ENCODE data around the gene BAAT. TPM values are rescaled to one million over a fixed set of nuclear protein-coding genes. Genes with fewer than 3 reads are reported as not detected.
"Not testable (repeated sequence)": the region's sequence is repeated elsewhere in the genome, so short reads cannot be mapped to it uniquely, and the experiment has no call there.

Gene BAAT
- polyA plus RNA-seq (2013) = not detected

- POLR2A ChIA-PET = not testable (repeated sequence)
Measured at GRCh38 chr9:101384873-101385536, at the start of gene BAAT. Gene BAAT, minus strand, starts transcription at chr9:101385006. Its CDS starts 13,602 bp downstream, at chr9:101371404.

GRCh38 chr9:101433229-101433628 is 48.4 kb upstream of the BAAT start:
- Histone ChIP-seq H3K4me1 (ENCODE audit: control extremely low read depth in 1 of 4, control insufficient read depth in 4 of 4, insufficient read depth in 4 of 4, low read length in 3 of 4) (no peaks in the 10 kb centered on the region), H3K9me3 (ENCODE audit: control extremely low read depth in 1 of 5, control insufficient read depth in 4 of 5, insufficient read depth in 2 of 5, low read depth in 1 of 5, low read length in 4 of 5) (no peaks in the 10 kb centered on the region), H3K4me3 (ENCODE audit: control insufficient read depth in 1 of 7, extremely low read depth in 1 of 7, insufficient read depth in 4 of 7, low read depth in 2 of 7, low read length in 6 of 7) (no peak overlapping the region), H3K27ac (ENCODE audit: insufficient read depth in 1 of 2, low read depth in 1 of 2, low read length in 2 of 2, poor library complexity in 1 of 2, severe bottlenecking in 2 of 2) (no peak overlapping the region), H3K27me3 (replicated peaks in 2 of 5; ENCODE audit: control insufficient read depth in 4 of 5, insufficient read depth in 5 of 5, low read length in 4 of 5) (peaks cover 0 to 11% (median 0%) of the 10 kb centered on the region in 5 experiments), H3K36me3 (ENCODE audit: control insufficient read depth in 4 of 4, insufficient read depth in 4 of 4, low read length in 3 of 4) (no peaks in the 10 kb centered on the region)
- CTCF ChIA-PET = no interaction called here
- DNase-seq = no peak
- POLR2A ChIA-PET = no interaction called here
- no CpG with 5 or more reads among the region's 3 CpGs for WGBS (ENCODE audit: insufficient coverage)

More at GRCh38 chr9:101384873-101385536, at the start of gene BAAT:
- peak in 1 of 3 donors; percentile 22 for DNase-seq
- H3K27ac ChIP-seq (ENCODE audit: insufficient read depth in 1 of 2, low read depth in 1 of 2, low read length in 2 of 2, poor library complexity in 1 of 2, severe bottlenecking in 2 of 2); H3K4me3 ChIP-seq (ENCODE audit: control insufficient read depth in 1 of 7, extremely low read depth in 1 of 7, insufficient read depth in 4 of 7, low read depth in 2 of 7, low read length in 6 of 7); H3K4me1 ChIP-seq (ENCODE audit: control extremely low read depth in 1 of 4, control insufficient read depth in 4 of 4, insufficient read depth in 4 of 4, low read length in 3 of 4); H3K9me3 ChIP-seq (ENCODE audit: control extremely low read depth in 1 of 5, control insufficient read depth in 4 of 5, insufficient read depth in 2 of 5, low read depth in 1 of 5, low read length in 4 of 5); H3K27me3 ChIP-seq (replicated peaks in 2 of 5; ENCODE audit: control insufficient read depth in 4 of 5, insufficient read depth in 5 of 5, low read length in 4 of 5); CTCF ChIA-PET: not testable (repeated sequence)
- 98% methylated on average over 11 of the region's 11 CpGs for WGBS (ENCODE audit: insufficient coverage)
- peaks cover 4 to 19% (median 10%) of the 10 kb centered on the region in 4 experiments for H3K36me3 ChIP-seq (ENCODE audit: control insufficient read depth in 4 of 4, insufficient read depth in 4 of 4, low read length in 3 of 4)

- no peaks in the 10 kb centered on the region for H3K4me1 ChIP-seq (ENCODE audit: control extremely low read depth in 1 of 4, control insufficient read depth in 4 of 4, insufficient read depth in 4 of 4, low read length in 3 of 4)
- no peak overlapping the region for H3K4me3 ChIP-seq (ENCODE audit: control insufficient read depth in 1 of 7, extremely low read depth in 1 of 7, insufficient read depth in 4 of 7, low read depth in 2 of 7, low read length in 6 of 7)
- POLR2A ChIA-PET = no interaction called here
- H3K36me3 ChIP-seq (ENCODE audit: control insufficient read depth in 4 of 4, insufficient read depth in 4 of 4, low read length in 3 of 4) = no peaks in the 10 kb centered on the region
- H3K9me3 ChIP-seq (ENCODE audit: control extremely low read depth in 1 of 5, control insufficient read depth in 4 of 5, insufficient read depth in 2 of 5, low read depth in 1 of 5, low read length in 4 of 5) = no peaks in the 10 kb centered on the region
- H3K27me3 ChIP-seq (replicated peaks in 2 of 5; ENCODE audit: control insufficient read depth in 4 of 5, insufficient read depth in 5 of 5, low read length in 4 of 5) = peaks cover 0 to 11% (median 0%) of the 10 kb centered on the region in 5 experiments
- DNase-seq = no peak
- CTCF ChIA-PET = interaction anchor here (0.9 kb wide), 1 partner anchor 14 kb away, joined by 3 read pairs; no protein-coding TSS in a partner anchor
- no CpG with 5 or more reads among the region's 1 CpG for WGBS (ENCODE audit: insufficient coverage)
- no peak overlapping the region for H3K27ac ChIP-seq (ENCODE audit: insufficient read depth in 1 of 2, low read depth in 1 of 2, low read length in 2 of 2, poor library complexity in 1 of 2, severe bottlenecking in 2 of 2)
Measured at GRCh38 chr9:101432740-101433139, 47.9 kb upstream of the BAAT start.

- Histone ChIP-seq H3K27ac (ENCODE audit: insufficient read depth in 1 of 2, low read depth in 1 of 2, low read length in 2 of 2, poor library complexity in 1 of 2, severe bottlenecking in 2 of 2) (no peak overlapping the region), H3K4me1 (ENCODE audit: control extremely low read depth in 1 of 4, control insufficient read depth in 4 of 4, insufficient read depth in 4 of 4, low read length in 3 of 4) (no peaks in the 10 kb centered on the region), H3K27me3 (replicated peaks in 2 of 5; ENCODE audit: control insufficient read depth in 4 of 5, insufficient read depth in 5 of 5, low read length in 4 of 5) (peaks cover 0 to 9% (median 0%) of the 10 kb centered on the region in 5 experiments), H3K9me3 (ENCODE audit: control extremely low read depth in 1 of 5, control insufficient read depth in 4 of 5, insufficient read depth in 2 of 5, low read depth in 1 of 5, low read length in 4 of 5) (no peaks in the 10 kb centered on the region), H3K36me3 (ENCODE audit: control insufficient read depth in 4 of 4, insufficient read depth in 4 of 4, low read length in 3 of 4) (no peaks in the 10 kb centered on the region), H3K4me3 (ENCODE audit: control insufficient read depth in 1 of 7, extremely low read depth in 1 of 7, insufficient read depth in 4 of 7, low read depth in 2 of 7, low read length in 6 of 7) (no peak overlapping the region)
- POLR2A ChIA-PET = no interaction called here
- CTCF ChIA-PET = interaction anchor here (0.9 to 1.3 kb wide), 2 partner anchors 13 to 17 kb away, joined by 3 to 7 read pairs; no protein-coding TSS in a partner anchor
- DNase-seq = no peak
Measured at GRCh38 chr9:101432171-101432570, 47.4 kb upstream of the BAAT start.

GRCh38 chr9:101429736-101430135 is 44.9 kb upstream of the BAAT start:
- Histone ChIP-seq H3K27me3 (replicated peaks in 2 of 5; ENCODE audit: control insufficient read depth in 4 of 5, insufficient read depth in 5 of 5, low read length in 4 of 5) (peaks cover 0 to 7% (median 0%) of the 10 kb centered on the region in 5 experiments), H3K4me1 (ENCODE audit: control extremely low read depth in 1 of 4, control insufficient read depth in 4 of 4, insufficient read depth in 4 of 4, low read length in 3 of 4) (no peaks in the 10 kb centered on the region), H3K36me3 (ENCODE audit: control insufficient read depth in 4 of 4, insufficient read depth in 4 of 4, low read length in 3 of 4) (no peaks in the 10 kb centered on the region), H3K9me3 (ENCODE audit: control extremely low read depth in 1 of 5, control insufficient read depth in 4 of 5, insufficient read depth in 2 of 5, low read depth in 1 of 5, low read length in 4 of 5) (peaks cover 0 to 2% (median 0%) of the 10 kb centered on the region in 5 experiments), H3K4me3 (ENCODE audit: control insufficient read depth in 1 of 7, extremely low read depth in 1 of 7, insufficient read depth in 4 of 7, low read depth in 2 of 7, low read length in 6 of 7) (no peak overlapping the region), H3K27ac (ENCODE audit: insufficient read depth in 1 of 2, low read depth in 1 of 2, low read length in 2 of 2, poor library complexity in 1 of 2, severe bottlenecking in 2 of 2) (no peak overlapping the region)
- DNase-seq = no peak
- CTCF ChIA-PET = no interaction called here
- 99% methylated on average over 7 of the region's 7 CpGs for WGBS (ENCODE audit: insufficient coverage)
- POLR2A ChIA-PET = no interaction called here

GRCh38 chr9:101428909-101429308 is 44.1 kb upstream of the BAAT start:
- POLR2A ChIA-PET = no interaction called here
- CTCF ChIA-PET = no interaction called here
- H3K9me3 ChIP-seq (ENCODE audit: control extremely low read depth in 1 of 5, control insufficient read depth in 4 of 5, insufficient read depth in 2 of 5, low read depth in 1 of 5, low read length in 4 of 5) = peaks cover 0 to 2% (median 0%) of the 10 kb centered on the region in 5 experiments
- no peaks in the 10 kb centered on the region for H3K4me1 ChIP-seq (ENCODE audit: control extremely low read depth in 1 of 4, control insufficient read depth in 4 of 4, insufficient read depth in 4 of 4, low read length in 3 of 4)
- peaks cover 0 to 4% (median 0%) of the 10 kb centered on the region in 5 experiments for H3K27me3 ChIP-seq (replicated peaks in 2 of 5; ENCODE audit: control insufficient read depth in 4 of 5, insufficient read depth in 5 of 5, low read length in 4 of 5)
- no peak for DNase-seq
- H3K4me3 ChIP-seq (ENCODE audit: control insufficient read depth in 1 of 7, extremely low read depth in 1 of 7, insufficient read depth in 4 of 7, low read depth in 2 of 7, low read length in 6 of 7) = no peak overlapping the region
- WGBS (ENCODE audit: insufficient coverage) = 94% methylated on average over 2 of the region's 3 CpGs
- no peak overlapping the region for H3K27ac ChIP-seq (ENCODE audit: insufficient read depth in 1 of 2, low read depth in 1 of 2, low read length in 2 of 2, poor library complexity in 1 of 2, severe bottlenecking in 2 of 2)
- no peaks in the 10 kb centered on the region for H3K36me3 ChIP-seq (ENCODE audit: control insufficient read depth in 4 of 4, insufficient read depth in 4 of 4, low read length in 3 of 4)

GRCh38 chr9:101427957-101428655 is 43.3 kb upstream of the BAAT start:
- H3K36me3 ChIP-seq (ENCODE audit: control insufficient read depth in 4 of 4, insufficient read depth in 4 of 4, low read length in 3 of 4) = no peaks in the 10 kb centered on the region
- WGBS (ENCODE audit: insufficient coverage) = no CpG with 5 or more reads among the region's 3 CpGs
- H3K4me3 ChIP-seq (ENCODE audit: control insufficient read depth in 1 of 7, extremely low read depth in 1 of 7, insufficient read depth in 4 of 7, low read depth in 2 of 7, low read length in 6 of 7) = no peak overlapping the region
- ChIA-PET CTCF (no interaction called here), POLR2A (no interaction called here)
- H3K27me3 ChIP-seq (replicated peaks in 2 of 5; ENCODE audit: control insufficient read depth in 4 of 5, insufficient read depth in 5 of 5, low read length in 4 of 5) = peaks cover 0 to 4% (median 0%) of the 10 kb centered on the region in 5 experiments
- peaks cover 0 to 2% (median 0%) of the 10 kb centered on the region in 5 experiments for H3K9me3 ChIP-seq (ENCODE audit: control extremely low read depth in 1 of 5, control insufficient read depth in 4 of 5, insufficient read depth in 2 of 5, low read depth in 1 of 5, low read length in 4 of 5)
- no peak overlapping the region for H3K27ac ChIP-seq (ENCODE audit: insufficient read depth in 1 of 2, low read depth in 1 of 2, low read length in 2 of 2, poor library complexity in 1 of 2, severe bottlenecking in 2 of 2)
- DNase-seq = no peak
- no peaks in the 10 kb centered on the region for H3K4me1 ChIP-seq (ENCODE audit: control extremely low read depth in 1 of 4, control insufficient read depth in 4 of 4, insufficient read depth in 4 of 4, low read length in 3 of 4)
